ENCODE data around the gene LBX1. TPM values are rescaled to one million over a fixed set of nuclear protein-coding genes. Genes with fewer than 3 reads are reported as not detected.

LBX1 gene, protein sequence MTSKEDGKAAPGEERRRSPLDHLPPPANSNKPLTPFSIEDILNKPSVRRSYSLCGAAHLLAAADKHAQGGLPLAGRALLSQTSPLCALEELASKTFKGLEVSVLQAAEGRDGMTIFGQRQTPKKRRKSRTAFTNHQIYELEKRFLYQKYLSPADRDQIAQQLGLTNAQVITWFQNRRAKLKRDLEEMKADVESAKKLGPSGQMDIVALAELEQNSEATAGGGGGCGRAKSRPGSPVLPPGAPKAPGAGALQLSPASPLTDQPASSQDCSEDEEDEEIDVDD
- total RNA-seq = not detected in 2 replicates

GRCh38 chr10:101229266-101230182, at the start of gene LBX1:
TSS of gene LBX1 (minus strand) at chr10:101229463. CDS start at chr10:101228815, 648 bp downstream.

Other genes with a start within 250 kb of the LBX1 start
- 80.0 and 96.6 TPM in 2 replicates for gene MRPL43, start 242.0 kb downstream of the LBX1 start, total RNA-seq
- gene TWNK, start 241.9 kb downstream of the LBX1 start, total RNA-seq = 5.3 and 5.8 TPM in 2 replicates
- gene LZTS2, start 229.7 kb downstream of the LBX1 start, total RNA-seq = 95.7 and 124 TPM in 2 replicates
- gene PDZD7, start 198.3 kb downstream of the LBX1 start, total RNA-seq = 0.07 and 1.8 TPM in 2 replicates
- gene SFXN3, start 198.2 kb downstream of the LBX1 start, total RNA-seq = 80.3 and 88.3 TPM in 2 replicates
- 0.20 and 0.40 TPM in 2 replicates for gene KAZALD1, start 167.5 kb downstream of the LBX1 start, total RNA-seq
- not detected in 2 replicates for gene TLX1, start 98.2 kb downstream of the LBX1 start, total RNA-seq
- gene BTRC, start 124.7 kb upstream of the LBX1 start, total RNA-seq = 8.3 and 8.9 TPM in 2 replicates

Data from mammary microvascular endothelial cell (primary cell).